ENCODE measurements around the gene WNT3A.

The WNT3A gene

DNA sequence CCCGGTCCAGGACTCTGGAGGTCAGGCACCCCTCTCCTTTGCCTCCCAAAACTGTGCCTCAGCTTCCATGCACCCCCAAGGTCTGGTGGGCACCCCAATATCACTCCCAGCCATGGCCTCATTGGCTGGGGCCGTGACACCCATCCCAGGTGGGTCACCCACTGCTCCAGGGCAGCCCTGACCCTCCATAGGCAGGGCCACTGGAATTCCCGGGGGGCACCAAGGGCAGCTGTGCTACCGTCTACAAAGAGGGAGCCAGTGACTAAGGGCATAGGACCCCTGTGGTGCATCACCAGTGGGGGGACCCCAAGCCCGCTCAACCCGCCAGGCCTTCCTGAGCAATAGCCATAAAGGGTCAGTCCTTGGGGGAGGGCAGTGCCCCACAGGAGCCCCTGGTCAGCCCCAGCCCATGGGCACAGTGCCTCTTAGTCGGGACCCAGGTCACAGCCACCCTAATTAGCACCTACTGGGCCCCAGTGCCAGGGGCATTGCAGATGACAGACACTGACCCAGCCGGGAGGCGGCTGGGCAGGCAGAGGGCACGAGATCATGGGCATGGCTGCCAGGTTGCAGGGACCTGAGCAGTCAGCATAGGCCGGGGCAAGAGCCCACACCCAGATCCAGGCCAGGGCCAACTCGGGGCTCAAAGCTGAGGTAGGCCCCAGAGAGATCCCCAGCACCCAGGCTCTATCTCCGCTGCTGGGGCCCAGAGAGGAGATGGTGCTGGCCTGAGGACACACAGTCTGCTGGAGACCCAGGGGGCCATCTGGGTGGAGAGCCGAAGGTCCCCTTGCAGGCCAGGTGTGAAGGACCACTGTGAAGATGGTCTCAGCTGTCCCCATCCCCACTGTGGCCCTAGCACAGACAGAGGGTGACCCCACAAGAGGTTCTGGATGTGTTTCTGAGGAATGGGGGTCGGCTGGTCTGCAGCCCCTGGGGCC lies 56.7 kb downstream of the WNT3A start:
- Histone ChIP-seq H3K36me3 (ENCODE audit: control insufficient read depth in 2 of 2, insufficient read depth in 1 of 2, low read length in 2 of 2) (no peaks in the 10 kb centered on the region), H3K9me3 (ENCODE audit: control insufficient read depth, insufficient read depth, low read depth, low read length) (no peaks in the 10 kb centered on the region), H3K27ac (ENCODE audit: extremely low read depth, low read depth, low read length) (no peak overlapping the region), H3K4me1 (ENCODE audit: control insufficient read depth, insufficient read depth, low read length) (peaks cover 4% of the 10 kb centered on the region), H3K4me3 (ENCODE audit: low read depth, low read length) (no peak overlapping the region)
- ChIA-PET CTCF (interaction anchor here (0.6 kb wide), 2 partner anchors 151 to 360 kb away, joined by 3 read pairs; no protein-coding TSS in a partner anchor), POLR2A (interaction anchor here (1.1 kb wide), 1 partner anchor 11 kb away, joined by 3 read pairs; no protein-coding TSS in a partner anchor)
- TF ChIP-seq, protein P1, sequence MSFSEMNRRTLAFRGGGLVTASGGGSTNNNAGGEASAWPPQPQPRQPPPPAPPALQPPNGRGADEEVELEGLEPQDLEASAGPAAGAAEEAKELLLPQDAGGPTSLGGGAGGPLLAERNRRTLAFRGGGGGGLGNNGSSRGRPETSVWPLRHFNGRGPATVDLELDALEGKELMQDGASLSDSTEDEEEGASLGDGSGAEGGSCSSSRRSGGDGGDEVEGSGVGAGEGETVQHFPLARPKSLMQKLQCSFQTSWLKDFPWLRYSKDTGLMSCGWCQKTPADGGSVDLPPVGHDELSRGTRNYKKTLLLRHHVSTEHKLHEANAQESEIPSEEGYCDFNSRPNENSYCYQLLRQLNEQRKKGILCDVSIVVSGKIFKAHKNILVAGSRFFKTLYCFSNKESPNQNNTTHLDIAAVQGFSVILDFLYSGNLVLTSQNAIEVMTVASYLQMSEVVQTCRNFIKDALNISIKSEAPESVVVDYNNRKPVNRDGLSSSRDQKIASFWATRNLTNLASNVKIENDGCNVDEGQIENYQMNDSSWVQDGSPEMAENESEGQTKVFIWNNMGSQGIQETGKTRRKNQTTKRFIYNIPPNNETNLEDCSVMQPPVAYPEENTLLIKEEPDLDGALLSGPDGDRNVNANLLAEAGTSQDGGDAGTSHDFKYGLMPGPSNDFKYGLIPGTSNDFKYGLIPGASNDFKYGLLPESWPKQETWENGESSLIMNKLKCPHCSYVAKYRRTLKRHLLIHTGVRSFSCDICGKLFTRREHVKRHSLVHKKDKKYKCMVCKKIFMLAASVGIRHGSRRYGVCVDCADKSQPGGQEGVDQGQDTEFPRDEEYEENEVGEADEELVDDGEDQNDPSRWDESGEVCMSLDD (tag by site-specific recombination; IDR thresholded peaks at IDR 0.05): no peak
- TF ChIP-seq ZNF114 (tag by site-specific recombination; IDR thresholded peaks at IDR 0.05) (no peak), TCF7L2 (IDR thresholded peaks at IDR 0.05; ENCODE audit: borderline replicate concordance, low read depth, low read length) (no peak), ZNF585B (tag by site-specific recombination; IDR thresholded peaks at IDR 0.05) (no peak), ZNF354C (tag by site-specific recombination; IDR thresholded peaks at IDR 0.05; ENCODE audit: borderline replicate concordance, low read depth) (no peak), ZNF133 (tag by site-specific recombination; IDR thresholded peaks at IDR 0.05) (no peak), ZNF394 (tag by site-specific recombination; IDR thresholded peaks at IDR 0.05; ENCODE audit: borderline replicate concordance) (no peak), IKZF3 (tag by site-specific recombination; IDR thresholded peaks at IDR 0.05) (no peak), KLF17 (tag by site-specific recombination; IDR thresholded peaks at IDR 0.05) (no peak), ZNF239 (tag by site-specific recombination; IDR thresholded peaks at IDR 0.05) (no peak), ZEB2 (tag by site-specific recombination; IDR thresholded peaks at IDR 0.05) (no peak), ZSCAN5A (tag by site-specific recombination; IDR thresholded peaks at IDR 0.05) (no peak), HOXC10 (CRISPR knock-in tag; IDR thresholded peaks at IDR 0.05) (no peak), GLI4 (tag by site-specific recombination; IDR thresholded peaks at IDR 0.05) (no peak), ZNF19 (tag by site-specific recombination; IDR thresholded peaks at IDR 0.05; ENCODE audit: low read depth) (no peak), ELK4 (IDR thresholded peaks at IDR 0.05; ENCODE audit: borderline replicate concordance, low read depth, low read length) (no peak)
- TF ChIP-seq, protein P2, sequence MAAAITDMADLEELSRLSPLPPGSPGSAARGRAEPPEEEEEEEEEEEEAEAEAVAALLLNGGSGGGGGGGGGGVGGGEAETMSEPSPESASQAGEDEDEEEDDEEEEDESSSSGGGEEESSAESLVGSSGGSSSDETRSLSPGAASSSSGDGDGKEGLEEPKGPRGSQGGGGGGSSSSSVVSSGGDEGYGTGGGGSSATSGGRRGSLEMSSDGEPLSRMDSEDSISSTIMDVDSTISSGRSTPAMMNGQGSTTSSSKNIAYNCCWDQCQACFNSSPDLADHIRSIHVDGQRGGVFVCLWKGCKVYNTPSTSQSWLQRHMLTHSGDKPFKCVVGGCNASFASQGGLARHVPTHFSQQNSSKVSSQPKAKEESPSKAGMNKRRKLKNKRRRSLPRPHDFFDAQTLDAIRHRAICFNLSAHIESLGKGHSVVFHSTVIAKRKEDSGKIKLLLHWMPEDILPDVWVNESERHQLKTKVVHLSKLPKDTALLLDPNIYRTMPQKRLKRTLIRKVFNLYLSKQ (tag by site-specific recombination; IDR thresholded peaks at IDR 0.05; ENCODE audit: borderline replicate concordance): no peak
